Medulla oblongata (tissue), 1 donor: ENCODE results near the gene GRAMD1A.

ENCODE experiments used
- DNase-seq: peaks from one replicate; pipeline ENCODE4 v3.0.0-alpha.2; 2015; ENCODE audit errors: extremely low spot score

GRAMD1A gene

DNA sequence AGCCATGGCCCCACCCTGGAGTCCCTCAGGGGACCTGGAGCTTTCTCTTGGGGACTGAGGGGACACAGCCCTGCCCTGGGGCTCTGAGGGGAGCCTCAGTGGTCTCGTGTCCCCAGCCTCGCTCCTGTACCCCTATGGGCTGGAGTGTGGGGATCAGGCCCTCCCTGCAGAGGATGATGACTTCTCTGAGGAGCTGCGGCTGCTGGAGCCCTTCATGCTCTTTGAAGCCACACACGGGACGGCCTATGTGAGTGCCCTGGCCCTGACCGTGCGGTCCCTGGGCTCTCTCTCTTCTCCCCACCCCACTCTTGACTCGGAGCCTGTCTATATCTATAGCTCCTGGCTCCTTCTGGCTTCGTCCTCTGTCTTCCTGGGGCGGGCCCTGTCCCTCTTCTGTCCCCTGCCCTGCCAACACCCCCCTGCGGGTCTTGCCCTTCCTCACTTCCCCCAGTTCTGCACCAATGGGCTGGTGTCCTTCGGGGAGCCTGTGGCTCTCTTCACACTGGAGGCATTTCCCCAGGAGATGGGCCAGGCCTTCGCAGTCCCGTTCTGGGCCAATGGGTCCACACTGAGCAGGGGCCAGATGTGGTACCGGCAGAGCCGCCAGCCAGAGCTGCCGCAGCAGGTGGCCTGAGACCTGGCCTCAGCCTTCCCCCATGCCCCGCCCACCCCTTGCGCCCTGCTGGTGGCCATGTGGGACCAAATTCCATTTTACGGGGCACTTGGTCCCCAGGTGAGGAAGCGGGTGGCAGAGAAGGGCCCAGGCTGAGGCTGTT, 74.5 kb downstream of the GRAMD1A start:
- DNase-seq = no peak

DNA sequence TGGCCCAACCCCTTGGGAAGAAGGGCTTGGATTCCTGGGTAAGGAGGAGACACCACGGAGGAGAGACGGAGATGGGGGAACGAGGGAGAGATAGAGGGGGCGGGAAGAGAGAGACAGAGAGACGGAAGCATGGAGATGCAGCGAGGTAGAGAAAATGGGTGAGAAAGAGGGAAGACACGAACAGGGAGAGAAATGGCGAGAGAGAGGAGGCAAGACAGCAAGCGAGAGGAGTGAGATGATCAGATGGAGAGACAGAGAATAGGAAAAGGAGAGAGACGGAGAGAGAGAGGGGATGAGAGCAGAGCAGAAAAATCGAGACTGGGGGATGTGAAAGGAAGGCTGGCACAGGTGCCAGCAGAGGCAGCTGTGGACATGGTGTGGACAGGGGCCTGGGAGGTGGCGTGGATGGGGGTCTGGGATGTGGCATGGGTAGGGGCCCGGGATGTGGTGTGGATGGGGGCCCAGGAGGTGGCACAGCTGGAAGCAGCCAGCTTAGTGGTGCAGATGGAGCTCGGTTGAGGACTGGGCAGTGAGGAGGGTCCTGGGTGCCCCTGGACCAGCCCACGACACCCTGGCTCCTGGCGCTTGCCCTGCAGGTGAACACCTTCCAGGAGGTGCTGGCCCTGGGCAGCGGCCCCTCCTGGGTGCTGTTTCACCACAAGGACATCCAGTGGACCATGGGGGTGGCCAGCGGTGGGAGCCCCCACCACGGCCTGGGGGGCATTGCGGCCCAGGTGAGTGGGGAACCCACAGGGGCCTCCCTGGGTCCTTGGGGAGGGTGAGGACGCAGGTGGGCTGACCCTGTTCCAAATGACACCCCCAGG, 75.3 kb downstream of the GRAMD1A start:
- DNase-seq = no peak

DNA sequence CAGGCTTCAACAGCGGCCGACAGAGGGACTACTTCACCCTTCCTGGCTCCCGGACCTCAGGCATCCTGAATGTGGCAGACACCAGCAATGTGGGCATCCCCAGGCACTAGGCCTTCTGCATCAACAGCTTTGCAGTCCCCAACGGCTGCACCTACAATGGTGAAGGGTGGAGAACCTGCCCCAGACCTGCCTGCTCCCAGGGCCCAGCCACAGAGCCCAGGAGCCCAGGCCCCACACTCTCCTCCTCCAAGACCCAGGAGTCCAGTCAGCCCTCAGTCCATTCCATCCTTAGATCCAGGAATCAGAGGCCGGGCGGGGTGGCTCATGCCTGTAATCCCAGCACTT, 75.9 kb downstream of the GRAMD1A start:
- no peak for DNase-seq
